Lower lobe of right lung (tissue), 2 donors: ENCODE measurements around the gene KLRC4. TPM values are rescaled to one million over a fixed set of nuclear protein-coding genes. Genes with fewer than 3 reads are reported as not detected.

Experiments
- ATAC-seq, 2 donors: fragments of 200-7000 bp; cut with Tn5 transposase; one replicate each; pipeline ENCODE4 v1.9.1; 2020 to 2022; ENCODE audit warnings: mild to moderate bottlenecking in 2 of 2, moderate library complexity in 2 of 2
- DNase-seq: peaks from one replicate; pipeline ENCODE4 v3.0.0-alpha.2; 2020
- H3K27ac ChIP-seq: fragments of 200-600 bp; one replicate; pipeline ENCODE4 v1.8.0; 2022
- H3K27me3 ChIP-seq: fragments of 200-600 bp; one replicate; pipeline ENCODE4 v1.8.0; 2022; ENCODE audit warnings: low read depth
- H3K36me3 ChIP-seq: fragments of 200-600 bp; one replicate; pipeline ENCODE4 v1.8.0; 2022; ENCODE audit warnings: mild to moderate bottlenecking
- H3K4me1 ChIP-seq: fragments of 200-600 bp; one replicate; pipeline ENCODE4 v1.8.0; 2022
- H3K4me3 ChIP-seq: fragments of 200-600 bp; one replicate; pipeline ENCODE4 v1.8.0; 2022; ENCODE audit warnings: mild to moderate bottlenecking
- H3K9me3 ChIP-seq: fragments of 200-600 bp; one replicate; pipeline ENCODE4 v1.8.0; 2022
- CTCF ChIP-seq: fragments of 200-600 bp; IDR thresholded peaks from one replicate; pipeline ENCODE4 v1.8.0; 2022; ENCODE audit warnings: antibody characterized with exemption, mild to moderate bottlenecking
- intact Hi-C: fragments of 100-400 bp; cut with DNase I; formaldehyde crosslinking; loops from one replicate; pipeline ENCODE4 v1.11.0; 2022
- long read RNA-seq: library from polyadenylated mRNA; unstranded; transcript quantifications from one replicate; pipeline ENCODE4 v2.0.0, GENCODE V29; 2021
- total RNA-seq: library from RNA; stranded (reverse); fragmentation: NEBNext Ultra II Directional; extraction: Animal tissue kit (Norgen Biotek cat#: 25700); gene quantifications from one replicate; pipeline ENCODE4 v1.2.1, GENCODE V29; 2021
- donor health status: DM: no; HTN: yes; CAD: no; lungs with severe emphysema.

Gene KLRC4
- not detected for total RNA-seq
- long read RNA-seq = 0 reads

- Histone ChIP-seq H3K27ac (no peak within 1 kb of the TSS), H3K36me3 (no peaks in the 10 kb centered on the region), H3K9me3 (no peaks in the 10 kb centered on the region), H3K4me3 (no peak within 1 kb of the TSS), H3K27me3 (no peaks in the 10 kb centered on the region), H3K4me1 (no peaks in the 10 kb centered on the region)
- no peak for DNase-seq
- no peak for ATAC-seq
- TF ChIP-seq CTCF = no peak
- intact Hi-C loops = no loop called here
Measured at GRCh38 chr12:10409392-10409791, at the start of gene KLRC4. TSS of gene KLRC4 (minus strand) at chr12:10409757. CDS start at chr12:10409575, 182 bp downstream.

- H3K36me3 ChIP-seq = no peaks in the 10 kb centered on the region
- peaks cover 26% of the 10 kb centered on the region for H3K9me3 ChIP-seq
- no peak for TF ChIP-seq CTCF
- no peak overlapping the region for H3K27ac ChIP-seq
- intact Hi-C loops = no loop called here
- ATAC-seq (no peak), DNase-seq (no peak)
- no peak overlapping the region for H3K4me3 ChIP-seq
- no peaks in the 10 kb centered on the region for H3K27me3 ChIP-seq
- H3K4me1 ChIP-seq = no peaks in the 10 kb centered on the region
Measured at GRCh38 chr12:10457760-10458159, 48.2 kb upstream of the KLRC4 start.

- Histone ChIP-seq H3K4me3 (no peak overlapping the region), H3K27me3 (no peaks in the 10 kb centered on the region), H3K27ac (no peak overlapping the region), H3K36me3 (no peaks in the 10 kb centered on the region), H3K9me3 (peaks cover 26% of the 10 kb centered on the region), H3K4me1 (no peaks in the 10 kb centered on the region)
- no peak for DNase-seq
- TF ChIP-seq CTCF = no peak
- intact Hi-C loops = no loop called here
- no peak for ATAC-seq
Measured at GRCh38 chr12:10456856-10457255, 47.3 kb upstream of the KLRC4 start.

GRCh38 chr12:10455766-10456165 lies 46.2 kb upstream of the KLRC4 start:
- TF ChIP-seq CTCF = no peak

GRCh38 chr12:10454531-10454930 lies 45.0 kb upstream of the KLRC4 start:
- ATAC-seq = no peak
- intact Hi-C loops = no loop called here
- Histone ChIP-seq H3K4me3 (no peak overlapping the region), H3K4me1 (no peaks in the 10 kb centered on the region), H3K9me3 (peaks cover 26% of the 10 kb centered on the region), H3K27ac (no peak overlapping the region), H3K27me3 (no peaks in the 10 kb centered on the region), H3K36me3 (no peaks in the 10 kb centered on the region)
- TF ChIP-seq CTCF = no peak
- DNase-seq = no peak

More at GRCh38 chr12:10455766-10456165, 46.2 kb upstream of the KLRC4 start:
- Histone ChIP-seq H3K4me1 (no peaks in the 10 kb centered on the region), H3K27me3 (no peaks in the 10 kb centered on the region), H3K27ac (no peak overlapping the region), H3K36me3 (no peaks in the 10 kb centered on the region), H3K4me3 (no peak overlapping the region), H3K9me3 (peaks cover 26% of the 10 kb centered on the region)
- intact Hi-C loops = no loop called here
- ATAC-seq = no peak
- no peak for DNase-seq

- no peak within 1 kb of the TSS for H3K4me3 ChIP-seq
- H3K4me1 ChIP-seq = no peaks in the 10 kb centered on the region
- H3K9me3 ChIP-seq = peaks cover 26% of the 10 kb centered on the region
- intact Hi-C loops = no loop called here
- H3K27ac ChIP-seq = no peak within 1 kb of the TSS
- no peaks in the 10 kb centered on the region for H3K36me3 ChIP-seq
- H3K27me3 ChIP-seq = no peaks in the 10 kb centered on the region
- no peak for ATAC-seq
- no peak for TF ChIP-seq CTCF
- DNase-seq = no peak
Measured at GRCh38 chr12:10453156-10453555, 43.6 kb upstream of the KLRC4 start, which contains the start of gene KLRC1. TSS of gene KLRC1 (minus strand) at chr12:10453377. CDS start at chr12:10451156, 2,221 bp downstream.
